HG03064 (cell line): ENCODE data around the gene CDK18.

Source experiments
- ATAC-seq: cut with Tn5 transposase; IDR thresholded peaks from one replicate; pipeline ENCODE4 v1.9.1; 2021; ENCODE audit warnings: low read depth; ENCODE audit not compliant: unreplicated experiment

CDK18 gene

GRCh38 chr1:205567716-205568115 lies 63.2 kb downstream of the CDK18 start:
- no peak for ATAC-seq

GRCh38 chr1:205568135-205568468 lies 63.6 kb downstream of the CDK18 start:
- ATAC-seq = no peak

GRCh38 chr1:205568469-205569361 lies 64.2 kb downstream of the CDK18 start:
- no peak for ATAC-seq

GRCh38 chr1:205569411-205570172 lies 65.1 kb downstream of the CDK18 start:
- ATAC-seq = no peak

GRCh38 chr1:205570173-205570501 lies 65.7 kb downstream of the CDK18 start:
- ATAC-seq = no peak

GRCh38 chr1:205570796-205571537 lies 66.5 kb downstream of the CDK18 start:
- no peak for ATAC-seq

- no peak for ATAC-seq
These were observed 67.3 kb downstream of the CDK18 start for GRCh38 chr1:205571747-205572146.

- ATAC-seq = no peak
These were observed 68.0 kb downstream of the CDK18 start for GRCh38 chr1:205572421-205572820.

- ATAC-seq = no peak
These were observed 70.9 kb downstream of the CDK18 start for GRCh38 chr1:205575294-205575885.

GRCh38 chr1:205576011-205576410 lies 71.5 kb downstream of the CDK18 start:
- no peak for ATAC-seq

- ATAC-seq = no peak
These were observed 72.6 kb downstream of the CDK18 start for GRCh38 chr1:205576805-205577761.

GRCh38 chr1:205577874-205578658 lies 73.6 kb downstream of the CDK18 start:
- no peak for ATAC-seq

GRCh38 chr1:205578780-205579571 lies 74.5 kb downstream of the CDK18 start:
- no peak for ATAC-seq

- ATAC-seq = no peak
These were observed 75.2 kb downstream of the CDK18 start for GRCh38 chr1:205579711-205580110.

- ATAC-seq = no peak
These were observed 75.9 kb downstream of the CDK18 start for GRCh38 chr1:205580140-205580922.

GRCh38 chr1:205580923-205581180 lies 76.4 kb downstream of the CDK18 start:
- no peak for ATAC-seq

GRCh38 chr1:205581321-205581980 lies 77.0 kb downstream of the CDK18 start:
- ATAC-seq = no peak
